CD4-positive, alpha-beta T cell treated with Interleukin-17A for 1 hour (primary cell): ENCODE data around the gene THSD8.
"Not testable (repeated sequence)": the region's sequence is repeated elsewhere in the genome, so short reads cannot be mapped to it uniquely, and the experiment has no call there.

Experiments used
- DNase-seq: peaks from one replicate; pipeline ENCODE4 v3.0.0-alpha.2; 2020

The THSD8 gene

DNA sequence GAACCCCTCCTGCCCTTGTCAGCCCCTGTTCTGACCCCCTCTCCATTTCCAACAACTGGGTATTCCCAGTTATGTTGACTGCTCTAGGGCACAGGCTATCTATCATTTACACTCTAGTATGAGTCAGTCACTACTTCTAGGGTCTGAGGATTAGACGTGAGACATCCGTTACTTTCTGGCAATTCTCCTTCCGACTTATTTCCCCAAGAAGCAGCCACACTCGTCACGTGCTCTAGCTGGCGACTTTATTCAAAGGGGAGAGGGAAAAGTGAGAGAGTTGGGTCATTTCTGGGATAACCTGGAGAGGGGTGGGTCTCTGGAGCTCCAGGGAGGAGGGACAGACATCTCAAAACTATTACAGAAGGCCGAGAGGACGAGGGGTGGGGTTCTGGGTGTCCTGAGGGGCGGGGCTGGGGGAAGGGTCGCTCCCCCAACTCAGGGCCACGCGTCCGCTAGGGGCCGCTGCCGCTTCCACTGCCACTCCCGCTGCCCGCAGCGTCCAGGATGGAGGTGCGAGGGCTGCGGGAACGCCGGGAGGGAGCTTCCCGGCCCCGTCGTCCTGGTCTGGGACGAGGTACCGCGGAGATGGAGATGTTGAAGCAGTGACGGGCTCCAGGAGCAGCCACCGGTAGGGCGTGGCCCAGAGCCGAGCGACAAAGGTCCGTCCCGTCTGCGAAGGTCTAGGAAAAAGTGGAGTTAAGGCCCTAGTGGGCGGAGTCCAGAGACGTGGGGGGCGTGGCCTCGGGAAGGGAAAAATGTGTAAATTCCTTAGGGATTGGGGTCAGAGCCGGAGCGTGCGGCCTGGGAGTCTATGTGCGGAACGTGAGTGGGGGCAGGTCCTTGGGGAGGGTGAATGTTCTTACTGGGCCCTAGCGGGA is 23.6 kb downstream of the THSD8 start:
- no peak for DNase-seq

DNA sequence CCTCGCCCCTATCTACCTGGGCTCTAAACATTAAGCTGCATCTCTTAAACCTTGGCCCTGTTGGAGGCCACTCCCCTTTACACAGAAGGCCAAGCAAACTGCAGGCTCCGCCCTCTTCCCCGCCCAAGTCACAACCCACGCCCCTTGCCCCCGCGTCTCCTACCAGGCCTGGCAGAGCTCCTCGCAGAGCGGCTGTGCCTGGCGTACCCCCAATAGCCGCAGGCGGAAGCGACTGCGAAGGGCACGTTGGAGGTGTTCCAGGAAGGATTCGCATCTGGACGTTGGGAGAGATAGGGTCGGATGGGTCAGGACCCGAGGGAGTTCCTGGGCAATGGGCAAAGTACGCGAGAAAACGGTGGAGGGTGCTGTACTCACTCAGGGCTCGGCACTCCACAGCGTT is 26.6 kb downstream of the THSD8 start:
- DNase-seq, result no peak

DNA sequence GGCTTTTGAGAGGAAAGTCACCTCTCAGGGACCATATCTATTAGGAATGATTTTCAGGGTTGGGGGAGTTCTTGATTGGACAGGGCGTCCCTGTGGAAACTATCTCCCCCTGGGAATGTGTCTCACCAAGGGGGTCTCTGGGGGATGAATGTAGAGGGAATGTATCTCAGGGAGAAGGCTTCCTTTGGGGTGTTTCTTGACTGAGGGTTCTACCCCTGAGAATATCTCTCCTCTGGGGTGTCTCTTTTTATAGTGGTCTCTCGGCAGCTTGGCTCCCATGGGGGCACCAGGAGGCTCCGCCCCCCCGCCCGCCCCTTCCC is 31.5 kb downstream of the THSD8 start:
- no peak for DNase-seq

DNA sequence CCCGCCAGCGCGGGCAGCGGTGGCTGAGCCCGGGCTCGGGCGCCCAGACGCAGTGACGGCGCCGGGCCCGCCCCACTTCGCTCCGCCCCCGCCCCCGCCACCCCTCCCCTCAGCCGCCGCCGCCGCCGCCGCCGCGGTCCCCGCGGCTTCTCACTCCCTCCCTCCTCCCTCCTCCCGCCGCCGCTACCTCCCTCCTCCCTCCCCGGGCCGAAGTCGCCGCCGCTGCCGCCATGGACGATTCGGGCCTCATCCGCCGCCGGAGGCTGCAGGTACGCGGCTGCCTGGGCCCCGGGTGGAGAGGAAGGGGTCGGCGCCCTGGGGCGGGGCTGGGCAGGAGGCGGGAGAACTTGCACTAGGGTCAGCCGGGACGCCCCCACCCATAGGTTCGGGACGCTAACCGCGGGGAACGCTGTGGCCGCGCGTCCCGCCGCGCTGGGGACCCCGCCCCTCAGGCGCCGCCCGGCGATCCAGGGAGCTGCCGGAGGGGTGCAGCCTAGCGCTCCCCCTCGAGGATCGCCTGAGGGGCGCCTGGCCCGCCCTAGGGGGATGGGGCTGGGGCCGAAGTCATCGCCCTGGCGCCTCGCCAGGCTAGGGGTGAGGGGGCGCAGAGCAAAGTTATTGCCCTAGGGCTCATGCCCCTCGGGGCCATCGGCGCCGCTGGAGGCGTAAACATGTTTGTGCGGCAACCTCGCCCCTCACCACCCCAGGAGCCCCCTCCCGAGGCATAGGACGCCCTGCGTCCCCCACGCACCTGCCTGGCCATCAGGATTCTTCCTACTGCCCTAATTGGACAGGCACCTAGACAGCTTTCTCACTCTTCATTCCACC is 32.1 kb downstream of the THSD8 start:
- peak; percentile 65 for DNase-seq

DNA sequence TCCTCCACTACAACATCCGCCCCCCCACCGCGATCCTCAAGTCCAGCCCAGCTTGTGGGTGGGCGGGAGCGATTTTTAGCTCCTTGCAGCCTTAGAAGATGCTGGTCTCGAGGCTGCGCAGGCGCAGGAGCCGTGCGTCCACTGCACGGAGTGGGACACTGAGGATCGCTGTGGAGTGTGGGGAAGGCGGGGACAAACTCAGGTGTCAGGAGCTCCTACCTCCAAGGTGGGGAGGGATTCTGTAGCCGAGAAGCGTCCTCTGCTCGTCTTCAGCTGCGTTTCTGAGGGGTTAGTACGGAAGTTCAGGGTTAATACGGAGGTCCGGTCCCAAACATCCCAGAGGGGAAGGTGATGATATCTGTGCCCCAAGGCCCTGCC is 32.7 kb downstream of the THSD8 start, which contains the start of gene RTBDN:
Gene RTBDN, minus strand, starts transcription at position 14 of the 378 bp plus-strand sequence. CDS start 4,600 bp downstream, outside the sequence.
- DNase-seq, result no peak

DNA sequence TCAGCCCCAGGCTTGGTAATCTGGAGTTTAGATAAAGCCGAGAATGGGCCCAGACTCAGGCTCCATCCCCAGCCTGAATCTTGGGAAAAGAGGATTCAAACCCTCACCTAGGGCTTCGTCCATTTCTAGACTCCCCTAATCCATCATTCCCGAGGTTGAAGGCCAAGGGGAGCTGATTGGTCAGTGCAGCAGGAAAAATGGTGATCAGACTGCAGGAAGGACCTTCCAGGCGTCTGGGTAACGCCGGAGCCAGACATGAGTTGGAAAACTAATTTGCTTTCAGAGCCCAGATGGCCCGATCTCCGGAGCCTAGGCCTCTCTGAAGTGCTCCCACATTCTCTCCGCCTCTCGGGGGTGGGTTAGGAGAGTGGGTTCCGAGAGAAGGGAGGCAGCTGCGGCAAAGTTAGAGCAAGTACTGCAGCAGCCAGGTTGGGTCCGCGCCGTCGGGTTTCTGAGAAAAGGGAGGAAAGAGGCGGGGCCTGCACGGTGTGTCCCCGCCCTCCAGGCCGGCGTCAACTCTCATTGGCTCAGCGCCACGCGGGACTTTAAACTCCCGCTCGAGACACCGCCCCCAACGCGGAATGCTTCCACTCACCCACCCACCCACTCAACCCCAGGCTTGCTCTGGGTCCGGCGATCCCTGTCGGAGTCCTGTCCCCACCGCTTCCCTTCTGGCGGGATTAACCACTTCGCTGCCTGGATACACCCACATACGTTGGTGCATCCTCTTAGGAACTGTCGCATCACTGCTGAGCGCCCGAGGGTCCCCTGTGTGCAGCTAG is 33.3 kb downstream of the THSD8 start:
- no peak for DNase-seq

DNA sequence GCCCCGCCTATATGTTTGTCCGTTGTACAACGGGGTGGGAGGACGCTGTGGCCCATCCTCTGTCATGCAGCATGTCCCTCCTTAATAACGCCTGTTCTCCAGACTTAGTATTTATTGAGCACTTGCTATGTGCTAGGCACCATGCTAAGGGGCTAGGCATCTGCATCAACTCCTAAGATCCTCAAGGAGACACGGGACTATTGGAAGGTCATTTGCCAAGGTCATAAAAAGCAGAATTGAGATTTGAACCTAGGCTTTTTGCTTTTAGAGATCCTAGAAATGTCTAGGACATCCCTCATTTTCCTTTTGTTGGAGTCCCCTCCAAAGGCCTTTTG is 34.6 kb downstream of the THSD8 start:
- no peak for DNase-seq

DNA sequence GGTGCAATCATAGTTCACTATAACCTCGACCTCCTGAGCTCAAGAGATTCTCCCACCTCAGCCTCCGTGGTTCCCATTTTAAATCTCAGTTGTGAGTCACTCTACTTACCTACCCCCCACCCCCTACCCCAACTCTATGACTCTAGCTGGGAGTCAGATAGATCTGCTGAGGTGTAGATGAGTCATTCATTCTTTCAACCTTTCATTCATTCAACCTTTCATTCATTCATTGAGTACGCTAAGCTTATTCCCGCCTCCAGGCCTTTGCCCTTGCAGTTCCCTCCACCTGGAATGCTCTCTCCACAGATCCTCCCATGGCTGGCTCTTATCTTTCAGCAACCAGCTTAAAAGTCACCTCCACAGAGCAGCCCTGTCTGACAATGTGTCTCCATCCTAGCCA is 35.4 kb downstream of the THSD8 start:
- no peak for DNase-seq

DNA sequence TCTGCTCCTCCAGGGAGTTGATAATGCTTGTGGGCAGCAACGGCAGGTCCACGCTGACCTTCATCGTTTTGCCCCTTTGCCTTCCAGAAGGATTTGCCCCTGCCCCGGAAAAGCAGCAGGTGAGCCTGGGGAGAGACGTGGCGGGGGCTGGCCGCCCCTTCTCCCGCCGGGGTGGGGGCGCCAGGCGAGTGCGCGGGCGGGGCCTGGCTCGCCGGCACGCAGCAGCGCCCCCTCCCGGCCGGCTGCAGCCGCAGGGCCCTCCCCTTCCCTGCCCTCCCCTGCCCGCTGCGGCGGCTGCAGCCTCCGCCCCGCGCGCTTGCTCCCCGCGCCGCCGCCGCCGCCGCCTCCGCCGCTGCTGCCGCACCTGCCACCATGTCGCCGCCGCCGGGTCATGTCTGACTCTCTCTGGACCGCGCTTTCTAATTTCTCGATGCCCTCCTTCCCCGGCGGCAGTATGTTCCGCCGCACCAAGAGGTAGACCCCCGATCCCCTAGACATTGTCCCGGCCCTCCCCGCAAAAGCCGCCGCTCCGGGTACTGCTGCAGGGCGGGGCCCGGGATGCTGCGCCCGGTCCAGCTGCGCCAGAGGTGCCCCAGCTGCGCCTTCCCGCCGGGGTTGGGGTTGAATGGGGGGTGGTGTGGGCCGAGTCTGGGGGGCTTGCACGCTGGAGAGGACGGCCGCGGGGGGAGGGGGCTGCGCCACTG is 36.5 kb downstream of the THSD8 start, which contains the start of gene MAST1:
Gene MAST1, plus strand, starts transcription at position 334 of the 704 bp plus-strand sequence. Its CDS starts 58 bp downstream, at position 392.
- peak; percentile 40 for DNase-seq

DNA sequence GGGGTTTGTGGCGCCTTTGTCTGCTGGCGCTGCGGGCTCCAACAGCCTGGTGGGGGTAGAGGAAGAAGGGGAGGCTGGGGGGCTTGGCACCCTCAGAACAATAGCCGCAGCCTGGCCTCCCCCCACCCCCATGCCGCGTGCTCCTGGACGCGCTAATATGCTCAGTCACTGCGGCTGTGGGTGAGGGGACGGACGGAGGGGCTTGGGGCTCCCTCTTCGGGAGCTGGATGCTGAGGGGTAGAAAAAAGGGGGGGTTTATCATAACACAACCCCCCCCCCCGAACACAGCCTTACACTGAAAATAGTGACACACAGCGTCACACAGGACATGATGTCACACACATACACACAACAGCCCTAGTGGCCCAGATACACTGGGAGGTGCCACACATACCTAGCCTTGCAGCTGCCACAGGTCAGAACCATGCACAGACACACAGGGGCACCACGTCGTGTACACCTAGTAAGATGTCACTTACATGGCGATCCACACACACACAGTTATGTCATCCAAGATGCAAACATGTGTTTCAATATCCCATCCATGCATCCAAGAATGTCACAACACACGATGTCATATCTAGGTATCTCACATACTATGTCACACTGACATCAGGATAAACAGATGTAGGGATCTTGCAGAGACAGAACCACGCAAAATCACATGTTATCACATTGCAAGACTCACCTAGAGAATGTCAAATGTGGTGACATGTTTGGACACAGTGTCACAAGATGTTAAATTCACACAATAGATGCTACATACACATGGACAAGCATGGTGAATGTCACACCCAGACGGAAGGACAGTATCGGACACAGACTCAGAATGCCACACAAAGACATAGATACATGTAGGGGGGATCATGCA is 37.3 kb downstream of the THSD8 start:
- peak; percentile 44 for DNase-seq

DNA sequence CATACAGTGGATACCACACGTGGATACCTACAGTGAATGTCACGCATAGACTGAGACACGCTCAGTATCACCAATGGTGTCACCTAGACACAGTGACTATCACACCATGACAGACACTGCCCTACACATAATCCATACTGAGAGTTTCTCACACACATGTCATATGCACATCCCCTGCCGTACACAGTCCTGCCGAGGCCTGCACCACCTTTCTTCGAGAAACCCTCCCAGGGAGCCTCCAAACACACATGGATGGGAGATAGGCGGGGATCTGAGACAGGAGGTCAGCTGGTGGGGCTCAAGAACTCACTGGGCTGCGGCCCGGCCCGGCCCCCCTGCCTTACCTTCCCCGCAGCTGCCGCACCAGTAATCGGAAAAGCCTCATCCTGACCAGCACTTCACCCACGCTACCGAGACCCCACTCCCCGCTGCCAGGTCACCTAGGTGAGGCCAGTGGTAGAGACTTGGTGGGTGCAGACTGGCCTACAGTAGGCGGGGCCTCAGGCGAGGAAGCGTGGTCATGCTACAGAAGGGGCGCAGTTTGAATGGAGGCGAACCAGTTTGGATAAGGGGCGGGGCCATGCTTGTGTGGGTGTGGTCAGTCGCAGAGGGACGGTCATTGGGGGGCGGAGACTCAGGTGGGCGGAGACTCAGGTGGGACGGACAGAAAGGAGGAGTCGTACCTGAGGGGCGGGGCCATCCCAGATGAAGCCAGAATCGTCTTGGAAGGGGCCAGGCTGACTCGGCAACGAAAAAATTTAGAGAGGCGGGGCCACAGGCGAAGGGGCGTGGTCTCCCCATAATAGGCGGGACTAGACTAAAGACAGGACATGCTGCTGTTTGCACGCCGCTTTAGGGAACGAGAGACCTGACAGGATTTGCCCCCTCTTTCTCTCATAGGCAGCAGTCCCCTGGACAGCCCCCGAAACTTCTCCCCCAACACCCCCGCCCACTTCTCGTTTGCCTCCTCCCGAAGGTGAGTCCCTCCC is 38.5 kb downstream of the THSD8 start:
- peak; percentile 38 for DNase-seq

DNA sequence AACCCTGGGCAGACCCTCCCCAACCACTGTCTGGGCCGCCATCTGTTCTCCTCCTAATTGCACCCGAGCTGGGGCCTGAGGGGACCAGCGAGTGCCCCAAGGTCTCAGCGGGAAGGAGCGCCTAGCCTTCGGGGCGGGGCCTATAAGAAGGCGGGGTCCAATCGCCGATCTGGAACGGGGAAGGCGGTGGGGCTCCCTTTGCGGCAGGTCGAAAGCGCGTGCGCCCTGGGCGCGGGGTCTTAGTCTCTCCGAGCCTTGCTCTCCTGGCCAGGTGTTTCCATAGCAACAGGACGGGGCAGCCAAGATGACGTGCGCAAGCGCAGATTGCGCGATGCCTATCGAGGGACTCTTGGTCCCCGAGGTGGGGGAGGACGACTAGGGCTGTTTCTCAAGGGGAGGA is 39.2 kb downstream of the THSD8 start:
- DNase-seq, result no peak

DNA sequence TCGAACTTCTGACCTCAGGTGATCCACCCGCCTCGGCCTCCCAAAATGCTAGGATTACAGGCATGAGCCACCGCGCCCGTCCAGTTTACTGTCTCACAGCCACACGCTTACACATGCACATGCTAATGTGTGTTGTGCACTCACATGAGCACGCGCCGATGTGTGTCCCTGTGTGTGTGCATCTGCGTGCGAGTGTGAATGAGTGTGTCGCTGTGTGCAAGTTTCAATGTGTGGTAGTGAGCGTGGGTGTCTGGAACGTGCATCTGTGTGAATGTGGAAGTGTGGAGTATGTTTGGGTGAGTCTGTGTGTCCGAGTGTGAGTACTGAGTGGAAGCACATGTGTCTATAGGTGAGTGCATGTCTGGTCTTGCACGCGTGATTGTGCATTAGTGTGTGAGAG is 40.6 kb downstream of the THSD8 start:
- DNase-seq, result no peak

DNA sequence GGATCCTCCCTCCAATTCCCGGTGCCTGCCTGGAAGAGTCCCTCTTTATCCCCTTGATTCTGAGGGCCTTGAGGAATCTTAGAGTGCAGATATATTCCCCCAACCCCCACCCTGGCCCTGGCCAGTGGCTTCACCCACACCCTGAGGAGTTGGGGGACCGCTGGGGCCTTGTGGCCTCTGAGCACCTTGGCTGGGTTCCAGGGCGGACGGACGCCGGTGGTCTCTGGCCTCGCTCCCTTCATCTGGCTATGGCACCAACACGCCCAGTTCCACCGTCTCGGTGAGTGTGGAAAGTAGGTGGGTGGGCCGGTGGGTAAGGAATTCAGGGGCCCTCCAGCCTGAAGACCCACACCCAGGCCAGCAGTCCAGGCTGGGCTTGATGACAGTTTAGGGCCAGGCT is 41.5 kb downstream of the THSD8 start:
- no peak for DNase-seq

DNA sequence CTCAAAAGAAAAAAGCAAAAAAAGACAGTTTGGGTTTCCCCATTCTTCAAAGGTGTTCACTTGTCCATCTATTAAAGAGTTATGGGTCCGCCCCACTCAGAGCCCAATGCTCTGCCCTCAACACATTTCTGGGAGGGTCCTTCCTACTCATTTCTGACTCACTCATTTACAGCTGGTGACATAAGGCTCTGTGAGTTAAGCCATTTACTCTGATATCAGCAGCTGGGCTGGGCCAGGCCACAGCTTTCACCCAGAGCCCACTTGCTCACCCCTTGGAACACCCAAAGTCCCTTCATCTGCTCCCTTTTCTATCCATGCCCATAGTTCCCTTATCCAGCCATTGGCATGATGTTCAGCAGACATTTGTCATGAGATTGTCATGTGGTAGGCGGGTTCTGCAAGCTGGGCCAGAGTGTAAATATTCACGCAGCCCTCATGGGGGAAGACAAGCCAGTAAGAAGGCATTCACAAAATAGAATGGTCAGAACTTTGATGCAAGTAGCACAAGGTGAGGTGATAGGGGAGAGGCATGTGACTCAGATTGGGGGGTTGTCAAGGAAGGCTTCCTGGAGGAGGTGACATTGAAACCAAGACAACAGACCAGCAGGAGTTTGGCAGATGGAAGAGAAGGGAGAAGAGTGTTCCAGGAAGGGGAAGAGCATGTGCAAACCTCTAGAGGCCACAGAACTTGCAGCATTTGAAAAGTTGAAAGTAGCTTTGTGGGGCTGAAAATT is 42.3 kb downstream of the THSD8 start:
- DNase-seq, result no peak

DNA sequence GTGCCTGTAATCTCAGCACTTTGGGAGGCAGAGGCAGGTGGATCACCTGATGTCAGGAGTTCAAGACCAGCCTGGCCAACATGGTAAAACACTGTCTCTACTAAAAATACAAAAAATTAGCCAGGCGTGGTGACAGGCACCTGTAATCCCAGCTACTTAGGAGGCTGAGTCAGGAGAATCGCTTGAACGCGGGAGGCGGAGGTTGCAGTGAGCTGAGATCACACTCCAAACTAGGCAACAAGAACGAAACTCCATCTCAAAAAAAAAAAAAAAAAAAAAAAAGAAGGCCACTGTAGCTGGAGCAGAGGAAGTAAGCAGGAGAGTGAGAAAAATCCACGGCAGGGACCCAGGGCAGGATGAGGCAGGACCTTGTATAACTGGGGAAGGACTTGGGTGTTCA is 44.7 kb downstream of the THSD8 start:
- not testable (repeated sequence) for DNase-seq

DNA sequence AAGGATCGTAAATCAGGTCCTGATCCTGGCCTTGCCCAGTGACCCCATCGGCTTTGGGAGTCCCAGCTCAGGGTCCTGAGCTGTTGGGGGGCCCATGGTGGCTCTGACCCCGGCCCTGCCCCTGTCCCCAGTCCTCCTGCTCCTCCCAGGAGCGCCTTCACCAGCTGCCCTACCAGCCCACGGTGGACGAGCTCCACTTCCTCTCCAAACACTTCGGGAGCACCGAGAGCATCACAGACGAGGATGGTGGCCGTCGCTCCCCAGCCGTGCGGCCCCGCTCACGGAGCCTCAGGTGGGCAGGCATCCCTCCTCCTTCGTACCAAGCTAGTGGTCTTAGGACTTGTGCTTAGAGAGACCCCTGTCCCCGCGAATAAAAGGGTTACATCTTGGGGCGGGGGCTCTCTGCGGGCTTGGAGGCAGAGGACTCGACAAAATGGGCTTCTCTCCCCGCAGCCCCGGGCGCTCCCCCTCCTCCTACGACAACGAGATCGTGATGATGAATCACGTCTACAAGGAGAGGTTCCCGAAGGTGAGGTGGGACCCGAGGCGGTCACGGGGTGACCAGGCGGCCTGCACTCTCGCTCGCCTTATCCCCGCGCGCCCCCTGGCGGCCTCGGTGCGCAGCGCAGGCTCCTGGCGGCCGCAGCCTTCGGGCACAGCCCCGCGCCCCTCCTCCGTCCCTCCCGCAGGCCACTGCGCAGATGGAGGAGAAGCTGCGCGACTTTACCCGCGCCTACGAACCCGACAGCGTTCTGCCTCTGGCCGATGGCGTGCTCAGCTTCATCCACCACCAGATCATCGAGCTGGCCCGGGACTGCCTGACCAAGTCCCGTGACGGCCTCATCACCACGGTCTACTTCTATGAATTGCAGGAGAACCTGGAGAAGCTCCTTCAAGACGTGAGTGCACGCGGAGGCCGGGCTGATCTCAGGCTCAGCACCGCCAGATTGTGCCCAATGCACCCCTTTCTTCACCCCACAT is 45.6 kb downstream of the THSD8 start:
- peak; percentile 82 for DNase-seq
